ENCODE data around the gene TMEM215.

The TMEM215 gene

GRCh38 chr9:32811246-32811645 is 27.9 kb downstream of the TMEM215 start:
- ATAC-seq, result no peak
- Mint-ChIP-seq H3K9me3 (peaks cover 2% of the 10 kb centered on the region), H3K4me3 (no peak overlapping the region), H3K27ac (no peak overlapping the region), H3K36me3 (no peaks in the 10 kb centered on the region), H3K4me1 (no peaks in the 10 kb centered on the region)
- DNase-seq (ENCODE audit: low spot score in 2 of 2), result no peak

- ATAC-seq (no peak), DNase-seq (ENCODE audit: low spot score in 2 of 2) (no peak)
- Mint-ChIP-seq H3K36me3 (no peaks in the 10 kb centered on the region), H3K4me1 (no peaks in the 10 kb centered on the region), H3K27ac (no peak overlapping the region), H3K9me3 (no peaks in the 10 kb centered on the region), H3K4me3 (no peak overlapping the region)
Observed at GRCh38 chr9:32820322-32820721, 37.0 kb downstream of the TMEM215 start.

GRCh38 chr9:32823101-32823500 is 39.8 kb downstream of the TMEM215 start:
- no peak overlapping the region for H3K27ac Mint-ChIP-seq
- no peaks in the 10 kb centered on the region for H3K9me3 Mint-ChIP-seq
- H3K4me3 Mint-ChIP-seq, result no peak overlapping the region
- ATAC-seq (no peak), DNase-seq (ENCODE audit: low spot score in 2 of 2) (no peak)
- no peaks in the 10 kb centered on the region for H3K4me1 Mint-ChIP-seq
- H3K36me3 Mint-ChIP-seq, result no peaks in the 10 kb centered on the region

GRCh38 chr9:32823551-32823950 is 40.2 kb downstream of the TMEM215 start:
- no peaks in the 10 kb centered on the region for H3K4me1 Mint-ChIP-seq
- H3K36me3 Mint-ChIP-seq, result no peaks in the 10 kb centered on the region
- no peak for DNase-seq (ENCODE audit: low spot score in 2 of 2)
- no peak overlapping the region for H3K27ac Mint-ChIP-seq
- no peaks in the 10 kb centered on the region for H3K9me3 Mint-ChIP-seq
- no peak overlapping the region for H3K4me3 Mint-ChIP-seq
- ATAC-seq, result no peak

GRCh38 chr9:32825203-32825602 is 41.9 kb downstream of the TMEM215 start:
- H3K9me3 Mint-ChIP-seq, result no peaks in the 10 kb centered on the region
- ATAC-seq (no peak), DNase-seq (ENCODE audit: low spot score in 2 of 2) (no peak)
- no peaks in the 10 kb centered on the region for H3K36me3 Mint-ChIP-seq
- no peak overlapping the region for H3K27ac Mint-ChIP-seq
- H3K4me3 Mint-ChIP-seq, result no peak overlapping the region
- no peaks in the 10 kb centered on the region for H3K4me1 Mint-ChIP-seq

- Mint-ChIP-seq H3K36me3 (no peaks in the 10 kb centered on the region), H3K9me3 (no peaks in the 10 kb centered on the region), H3K4me1 (no peaks in the 10 kb centered on the region), H3K4me3 (no peak overlapping the region), H3K27ac (no peak overlapping the region)
- DNase-seq (ENCODE audit: low spot score in 2 of 2) (no peak), ATAC-seq (no peak)
Observed at GRCh38 chr9:32828861-32829260, 45.5 kb downstream of the TMEM215 start.

GRCh38 chr9:32832346-32832745 is 49.0 kb downstream of the TMEM215 start:
- H3K9me3 Mint-ChIP-seq, result no peaks in the 10 kb centered on the region
- H3K4me1 Mint-ChIP-seq, result no peaks in the 10 kb centered on the region
- ATAC-seq (no peak), DNase-seq (ENCODE audit: low spot score in 2 of 2) (no peak)
- H3K36me3 Mint-ChIP-seq, result no peaks in the 10 kb centered on the region
- no peak overlapping the region for H3K4me3 Mint-ChIP-seq
- no peak overlapping the region for H3K27ac Mint-ChIP-seq

All from stimulated activated effector memory CD8-positive, alpha-beta T cell treated with anti-CD3 and anti-CD28 coated beads, Interleukin-12 subunit alpha, Interleukin-12 subunit beta, amount 100 ng/mL, for 72 hours (primary cell).